NCI-H2081 (cell line): ENCODE measurements around the gene PSMB10.
"Not testable (repeated sequence)": the region's sequence is repeated elsewhere in the genome, so short reads cannot be mapped to it uniquely, and the experiment has no call there.

ENCODE experiments used
- DNase-seq, 2 experiments: peaks; one replicate each; lab custom pipeline; 2025; lab: John Stamatoyannopoulos, UW

PSMB10 gene

GRCh38 chr16:67936124-67936879, at the start of gene PSMB10:
Gene PSMB10 (minus strand): TSS chr16:67936850. CDS start chr16:67936749, 101 bp downstream.
- no peak for DNase-seq

- DNase-seq, result no peak
Observed at GRCh38 chr16:67982011-67982696, 45.5 kb upstream of the PSMB10 start.

- DNase-seq, result no peak
Observed at GRCh38 chr16:67979955-67980678, 43.5 kb upstream of the PSMB10 start, which contains the start of gene DPEP3. Gene DPEP3 (minus strand): TSS chr16:67980499. CDS start chr16:67980380, 119 bp downstream.

GRCh38 chr16:67977469-67978227, 41.0 kb upstream of the PSMB10 start:
- DNase-seq, result no peak

- no peak for DNase-seq
Observed at GRCh38 chr16:67977005-67977404, 40.4 kb upstream of the PSMB10 start.

GRCh38 chr16:67976205-67976604, 39.6 kb upstream of the PSMB10 start:
- DNase-seq, result no peak

- no peak for DNase-seq
Observed at GRCh38 chr16:67975321-67976105, 38.9 kb upstream of the PSMB10 start.

- DNase-seq, result not testable (repeated sequence)
Observed at GRCh38 chr16:67972285-67972684, 35.6 kb upstream of the PSMB10 start.

GRCh38 chr16:67971111-67971510, 34.5 kb upstream of the PSMB10 start:
- DNase-seq, result no peak

- no peak for DNase-seq
Observed at GRCh38 chr16:67969254-67970039, 32.8 kb upstream of the PSMB10 start.

GRCh38 chr16:67968400-67969253, 32.0 kb upstream of the PSMB10 start, which contains the start of gene SLC12A4:
Gene SLC12A4 (minus strand): TSS chr16:67968637. CDS start chr16:67968553, 84 bp downstream.
- no peak for DNase-seq

- DNase-seq, result no peak
Observed at GRCh38 chr16:67967958-67968399, 31.3 kb upstream of the PSMB10 start.

GRCh38 chr16:67967183-67967957, 30.7 kb upstream of the PSMB10 start:
- DNase-seq, result no peak

GRCh38 chr16:67966549-67967182, 30.0 kb upstream of the PSMB10 start:
- no peak for DNase-seq

GRCh38 chr16:67965668-67966548, 29.3 kb upstream of the PSMB10 start:
- no peak for DNase-seq

- peak in 1 of 2 experiments; percentile 5 for DNase-seq
Observed at GRCh38 chr16:67964477-67965131, 28.0 kb upstream of the PSMB10 start.
